NCI-H2107 treated with DMSO at 0.1 percent for 48 hours (cell line): ENCODE measurements around the gene DNAJB13.
"Not testable (repeated sequence)": the region's sequence is repeated elsewhere in the genome, so short reads cannot be mapped to it uniquely, and the experiment has no call there.

Source experiments
- DNase-seq: peaks from one replicate; lab custom pipeline; 2025; ENCODE audit not compliant: unreplicated experiment; lab: John Stamatoyannopoulos, UW

Gene DNAJB13, protein sequence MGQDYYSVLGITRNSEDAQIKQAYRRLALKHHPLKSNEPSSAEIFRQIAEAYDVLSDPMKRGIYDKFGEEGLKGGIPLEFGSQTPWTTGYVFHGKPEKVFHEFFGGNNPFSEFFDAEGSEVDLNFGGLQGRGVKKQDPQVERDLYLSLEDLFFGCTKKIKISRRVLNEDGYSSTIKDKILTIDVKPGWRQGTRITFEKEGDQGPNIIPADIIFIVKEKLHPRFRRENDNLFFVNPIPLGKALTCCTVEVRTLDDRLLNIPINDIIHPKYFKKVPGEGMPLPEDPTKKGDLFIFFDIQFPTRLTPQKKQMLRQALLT

DNA sequence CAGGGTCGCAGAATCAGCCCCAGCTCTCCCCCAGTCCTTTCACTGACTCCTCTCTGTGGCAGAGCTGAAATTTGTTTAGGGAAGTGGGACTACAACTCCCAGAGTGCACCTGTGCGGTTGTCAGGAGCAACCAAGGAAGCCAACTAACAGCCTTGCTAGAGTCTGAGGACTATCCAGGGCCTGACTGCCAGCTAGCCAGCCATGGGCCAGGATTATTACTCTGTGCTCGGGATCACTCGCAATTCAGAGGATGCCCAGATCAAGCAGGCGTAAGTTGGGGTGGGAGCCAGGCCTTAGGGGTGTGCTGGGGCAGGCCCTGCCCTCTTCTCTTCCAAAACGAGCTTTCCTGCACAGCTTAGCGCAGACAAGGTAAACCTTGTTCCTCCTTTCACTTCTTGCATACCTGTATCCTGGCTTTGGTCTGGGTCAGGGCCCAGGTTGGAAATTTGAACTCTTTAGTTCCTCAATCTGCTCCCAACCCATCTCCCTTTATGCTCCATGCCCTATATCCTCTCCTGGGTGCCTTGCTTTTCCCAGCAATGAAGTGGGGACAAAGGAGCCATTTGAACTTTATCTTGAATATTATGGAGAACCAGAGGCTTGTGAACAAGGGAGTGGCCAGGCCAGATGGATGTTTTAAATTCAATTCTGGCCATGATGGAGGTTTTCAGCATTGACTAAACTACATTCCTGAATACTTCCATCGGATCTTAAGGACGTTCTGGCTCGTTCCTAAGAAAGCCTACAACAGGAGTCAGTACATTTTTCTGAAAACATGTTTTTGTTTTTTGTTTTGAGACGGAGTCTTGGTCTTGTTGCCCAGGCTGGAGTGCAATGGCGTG, at the start of gene DNAJB13:
Gene DNAJB13 (plus strand): TSS at position 158 of the 842 bp plus-strand sequence. CDS start 44 bp downstream, at position 202.
- DNase-seq: no peak

- DNase-seq: no peak
These were observed 48.5 kb upstream of the DNAJB13 start for GRCh38 chr11:73902303-73902702.

DNA sequence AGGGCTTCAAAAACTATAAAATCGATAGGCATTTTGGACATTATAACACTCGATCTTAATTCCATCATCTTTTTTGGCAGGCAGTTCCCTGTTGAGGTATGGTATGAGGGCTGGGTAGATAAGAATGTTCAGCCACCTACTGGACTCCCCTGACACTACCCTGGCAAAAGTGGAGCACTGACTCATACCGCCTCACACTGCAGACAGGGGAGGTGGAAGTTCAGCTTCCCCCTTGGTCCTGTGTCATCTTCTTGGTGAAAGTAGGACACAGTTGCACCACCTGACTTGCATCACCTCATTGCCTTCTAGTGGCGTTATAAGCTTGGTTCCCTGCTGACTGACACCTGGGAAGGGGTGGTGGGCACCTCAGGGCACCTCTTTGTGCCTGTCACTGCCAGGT, 43.6 kb upstream of the DNAJB13 start:
- DNase-seq: no peak

DNA sequence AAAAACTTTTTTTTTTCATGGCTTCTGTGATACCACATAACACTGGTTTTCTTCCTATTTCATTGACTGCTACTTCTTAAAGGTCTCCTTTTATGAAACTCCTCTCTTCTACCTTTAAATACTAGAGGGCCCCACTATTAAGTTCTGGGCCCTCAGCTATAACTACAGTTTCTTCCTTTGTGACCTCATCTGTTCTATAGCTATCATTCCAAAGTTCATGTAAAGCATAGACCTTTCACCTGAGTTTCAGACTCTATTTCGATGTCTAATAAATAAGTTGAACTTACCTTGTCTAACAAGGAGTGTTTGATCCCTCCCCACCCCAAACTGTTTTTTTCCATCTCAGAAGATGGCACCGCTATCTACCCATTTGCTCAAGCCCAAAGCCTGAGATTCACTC, 38.8 kb upstream of the DNAJB13 start:
- DNase-seq: no peak

DNA sequence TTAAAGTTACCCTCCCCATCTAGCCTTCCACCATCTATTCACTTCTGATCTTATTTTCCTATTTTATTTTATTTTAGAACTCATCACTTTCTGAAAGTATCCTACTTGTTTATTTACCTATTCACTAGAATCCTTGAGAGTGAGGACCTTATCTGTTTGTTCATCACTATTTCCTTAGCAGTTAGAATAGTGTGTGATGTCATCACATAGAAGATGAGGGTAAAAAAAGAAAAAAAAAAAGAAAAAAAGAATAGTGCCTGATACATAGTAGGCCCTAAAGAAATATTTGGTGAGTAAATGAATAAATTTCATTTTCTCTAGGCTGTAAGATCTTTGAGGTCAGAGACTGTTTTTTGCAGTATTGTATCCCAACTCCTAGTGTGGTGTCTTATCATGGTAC, 37.4 kb upstream of the DNAJB13 start:
- DNase-seq: no peak

DNA sequence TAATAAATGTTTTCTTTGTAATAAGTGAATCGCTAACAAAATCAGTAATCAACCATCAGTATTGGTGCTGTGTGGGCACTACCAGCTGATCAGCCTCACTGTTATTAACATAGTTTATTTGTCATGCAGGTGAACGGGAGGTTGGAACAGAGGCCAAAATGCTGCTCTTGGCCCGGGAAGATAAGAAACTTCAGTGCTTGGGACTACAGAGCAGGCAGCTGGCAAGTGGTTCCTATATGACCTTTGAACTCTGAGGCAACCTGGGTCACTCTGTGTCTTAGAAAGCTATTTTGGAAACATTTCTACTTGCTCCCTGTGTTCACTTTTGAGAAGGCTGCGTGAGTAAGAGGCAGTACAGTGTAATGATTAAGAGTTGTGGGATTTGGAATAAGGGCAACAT, 36.5 kb upstream of the DNAJB13 start:
- DNase-seq: no peak

- DNase-seq: no peak
These were observed 34.4 kb upstream of the DNAJB13 start for GRCh38 chr11:73916435-73916834.

DNA sequence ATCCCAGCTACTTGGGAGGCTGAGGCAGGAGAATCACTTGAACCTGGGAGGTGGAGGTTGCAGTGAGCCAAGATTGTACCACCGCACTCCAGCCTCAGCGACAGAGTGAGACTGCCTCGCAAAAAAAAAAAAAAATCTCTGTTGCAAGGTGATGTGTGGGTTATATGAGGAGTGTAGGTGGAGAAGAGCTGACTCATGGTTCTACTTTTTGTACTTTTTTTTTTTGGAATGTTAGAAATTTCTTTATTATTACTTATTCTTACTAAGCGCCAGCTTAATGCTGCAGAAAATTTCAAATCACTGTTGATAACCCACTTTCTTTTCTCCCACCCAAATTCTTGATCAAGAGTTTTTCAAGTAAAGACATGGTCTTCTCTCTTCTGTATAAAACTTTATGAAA, 29.6 kb upstream of the DNAJB13 start:
- DNase-seq: no peak

DNA sequence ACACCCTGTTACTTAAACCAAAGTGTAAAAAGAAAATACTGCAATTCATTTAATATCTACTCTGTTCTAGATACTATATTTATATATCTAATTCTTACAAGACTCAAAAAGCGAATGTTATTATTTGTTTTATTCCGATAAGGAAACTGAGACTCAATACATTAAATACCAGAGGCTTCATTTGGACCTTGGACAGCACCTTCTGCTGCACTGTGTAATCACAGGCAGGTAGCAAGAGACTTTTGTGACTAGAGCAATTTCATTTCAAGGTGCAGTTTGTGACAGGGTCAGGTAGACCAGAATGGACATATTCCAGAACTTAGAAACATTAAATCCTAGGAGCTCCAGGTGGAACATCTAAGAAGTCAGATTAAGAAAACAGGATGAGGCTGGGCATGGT, 21.4 kb upstream of the DNAJB13 start:
- no peak for DNase-seq

GRCh38 chr11:73931039-73931645, 19.7 kb upstream of the DNAJB13 start:
- DNase-seq: peak; percentile 73

GRCh38 chr11:73931951-73932350, 18.9 kb upstream of the DNAJB13 start:
- DNase-seq: no peak

DNA sequence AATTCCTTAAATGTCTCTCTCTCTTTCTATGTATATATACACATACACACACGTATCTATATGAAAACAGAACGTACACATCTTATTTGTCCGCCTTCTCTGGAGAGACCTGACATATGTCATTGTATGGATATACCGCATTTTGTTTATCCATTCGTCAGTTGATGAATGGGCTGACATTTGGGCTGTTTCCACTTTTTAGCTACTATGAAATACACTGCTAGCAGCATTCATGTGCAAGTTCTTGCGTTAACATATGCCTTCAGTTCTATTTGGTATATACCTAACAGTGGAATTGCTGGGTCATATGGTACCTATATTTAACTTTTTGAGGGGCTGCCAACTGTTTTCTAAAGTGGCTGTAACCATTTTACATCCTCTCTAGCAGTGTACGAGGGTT, 18.0 kb upstream of the DNAJB13 start:
- DNase-seq: no peak

DNA sequence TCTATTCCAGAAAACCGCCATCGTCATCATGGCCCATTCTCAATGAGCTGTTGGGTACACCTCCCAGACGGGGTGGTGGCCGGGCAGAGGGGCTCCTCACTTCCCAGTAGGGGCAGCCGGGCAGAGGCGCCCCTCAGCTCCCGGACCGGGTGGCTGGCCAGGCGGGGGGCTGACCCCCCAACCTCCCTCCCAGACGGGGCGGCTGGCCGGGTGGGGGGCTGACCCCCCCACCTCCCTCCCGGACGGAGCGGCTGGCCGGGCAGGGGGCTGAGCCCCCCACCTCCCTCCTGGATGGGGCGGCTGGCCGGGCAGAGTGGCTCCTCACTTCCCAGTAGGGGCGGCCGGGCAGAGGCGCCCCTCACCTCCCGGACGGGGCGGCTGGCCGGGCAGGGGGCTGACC, 14.8 kb upstream of the DNAJB13 start:
- not testable (repeated sequence) for DNase-seq

DNA sequence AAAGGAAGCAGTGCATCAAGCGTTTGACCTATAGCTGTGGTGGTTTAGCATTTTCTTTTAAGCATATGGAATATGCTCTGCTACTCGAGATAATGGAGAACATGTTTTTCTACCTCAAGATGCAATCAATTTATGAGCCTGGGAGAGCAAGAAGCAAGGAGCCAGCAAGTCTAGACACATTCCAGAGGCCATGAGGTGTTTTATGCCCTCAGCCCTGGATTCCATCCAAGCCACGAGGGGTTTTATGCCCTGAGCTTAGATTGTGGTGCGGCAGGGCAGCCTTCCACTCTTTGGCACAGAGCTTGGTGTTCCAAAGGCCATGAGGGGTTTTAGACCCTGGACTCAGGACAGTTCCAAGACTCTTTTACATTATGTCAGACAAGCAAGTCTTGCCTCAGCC, 11.7 kb upstream of the DNAJB13 start:
- no peak for DNase-seq

- no peak for DNase-seq
These were observed 9.8 kb upstream of the DNAJB13 start for GRCh38 chr11:73940801-73941570.

- DNase-seq: no peak
These were observed 8.8 kb upstream of the DNAJB13 start for GRCh38 chr11:73942010-73942409.

DNA sequence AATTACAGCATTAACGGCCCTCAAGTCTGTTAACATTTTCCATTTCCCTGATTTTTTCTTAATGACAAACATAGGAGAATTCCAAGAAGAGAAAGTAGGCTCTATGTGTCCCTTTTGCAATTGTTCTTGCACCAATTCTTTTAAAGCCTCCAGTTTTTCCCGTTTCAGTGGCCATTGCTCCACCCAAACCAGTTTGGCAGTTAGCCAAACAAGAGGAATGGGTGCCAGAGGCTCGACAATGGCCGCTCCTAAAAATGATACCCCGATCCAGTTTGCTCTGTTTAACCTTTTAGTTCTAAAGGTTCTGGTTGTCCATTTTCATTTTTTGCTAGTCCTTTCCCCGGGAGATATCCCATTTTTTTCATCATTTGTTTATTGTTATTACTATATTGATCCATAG, 6.7 kb upstream of the DNAJB13 start:
- no peak for DNase-seq

DNA sequence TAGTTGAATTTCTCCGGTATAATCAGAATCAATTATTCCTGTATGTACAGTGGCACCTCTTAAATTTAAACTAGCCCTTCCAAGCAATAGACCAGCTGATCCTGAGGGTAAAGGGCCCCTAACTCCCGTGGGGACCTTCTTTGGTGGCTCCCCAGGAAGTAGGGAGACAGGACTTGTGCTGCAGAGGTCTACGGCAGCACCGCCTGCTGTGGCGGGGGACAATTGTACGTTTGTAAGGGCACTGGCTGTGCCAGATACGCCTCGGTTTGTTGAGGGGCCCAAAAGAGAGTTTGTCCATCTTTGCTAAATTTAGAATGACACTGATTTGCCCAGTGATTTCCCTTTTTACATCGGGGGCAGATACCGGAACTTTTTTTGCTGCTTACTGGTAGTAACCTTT, 5.9 kb upstream of the DNAJB13 start:
- no peak for DNase-seq

DNA sequence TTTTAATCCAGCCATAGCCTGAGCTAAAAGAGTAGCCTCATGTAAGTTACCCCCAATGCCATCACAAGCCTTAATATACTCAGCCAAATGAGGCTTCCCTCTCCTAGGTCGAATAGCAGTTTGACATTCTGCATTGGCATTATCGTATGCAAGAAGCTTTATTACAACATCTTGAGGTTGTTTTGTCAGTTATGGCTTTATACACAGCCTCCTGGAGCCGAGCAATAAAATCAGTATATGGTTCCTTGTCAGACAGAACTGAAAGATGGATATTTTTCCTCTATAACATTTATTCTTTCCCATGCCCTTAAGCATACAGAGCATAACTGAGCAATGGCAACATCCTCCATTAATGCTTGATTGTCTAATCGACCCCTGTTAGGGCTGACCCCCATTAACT, 5.4 kb upstream of the DNAJB13 start:
- no peak for DNase-seq

GRCh38 chr11:73946798-73947458, 3.9 kb upstream of the DNAJB13 start:
- no peak for DNase-seq

- no peak for DNase-seq
These were observed 1.6 kb upstream of the DNAJB13 start for GRCh38 chr11:73949246-73949645.
